Astrocyte of the cerebellum (primary cell): ENCODE results near the gene EMCN.

Experiments used
- DNase-seq: peaks from one replicate; pipeline ENCODE4 v3.0.0-alpha.2; 2011; ENCODE audit warnings: low read depth
- H3K4me3 ChIP-seq: 2 replicates; pipeline ENCODE4 v1.5.1; 2011; ENCODE audit warnings: mild to moderate bottlenecking, low read depth, low read length, moderate library complexity
- in situ Hi-C: cut with HindIII; loops from 2 replicates; pipeline ENCODE4 v1.10.0; 2017; ENCODE audit warnings: low sequenced_read_pairs
- TF ChIP-seq, protein P1 (sequence below): IDR thresholded peaks from 2 replicates; pipeline ENCODE4 v1.5.1; 2012; ENCODE audit warnings: low read length, low read depth, moderate library complexity, mild to moderate bottlenecking; ENCODE audit errors: missing control alignments

The EMCN gene

DNA sequence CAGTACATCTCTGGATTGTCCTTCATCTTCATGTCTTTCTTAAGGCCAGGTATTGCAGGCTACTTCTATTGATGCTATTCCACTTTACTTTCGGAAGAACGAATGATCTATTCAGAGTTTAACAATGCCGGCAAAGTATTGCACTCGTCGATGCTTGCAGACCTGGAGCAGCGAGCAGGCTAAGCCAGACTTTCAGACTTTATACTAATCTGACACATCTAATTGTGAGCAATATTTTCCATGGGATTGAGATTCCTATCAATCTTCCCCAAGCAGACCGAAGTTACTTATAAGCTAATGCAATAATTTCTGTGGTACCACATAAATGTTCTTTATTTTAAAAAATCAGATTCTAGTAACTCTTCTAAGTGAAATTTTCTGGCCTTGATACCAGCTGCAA, 1.6 kb downstream of the EMCN start:
- DNase-seq = no peak
- TF ChIP-seq, protein P1, sequence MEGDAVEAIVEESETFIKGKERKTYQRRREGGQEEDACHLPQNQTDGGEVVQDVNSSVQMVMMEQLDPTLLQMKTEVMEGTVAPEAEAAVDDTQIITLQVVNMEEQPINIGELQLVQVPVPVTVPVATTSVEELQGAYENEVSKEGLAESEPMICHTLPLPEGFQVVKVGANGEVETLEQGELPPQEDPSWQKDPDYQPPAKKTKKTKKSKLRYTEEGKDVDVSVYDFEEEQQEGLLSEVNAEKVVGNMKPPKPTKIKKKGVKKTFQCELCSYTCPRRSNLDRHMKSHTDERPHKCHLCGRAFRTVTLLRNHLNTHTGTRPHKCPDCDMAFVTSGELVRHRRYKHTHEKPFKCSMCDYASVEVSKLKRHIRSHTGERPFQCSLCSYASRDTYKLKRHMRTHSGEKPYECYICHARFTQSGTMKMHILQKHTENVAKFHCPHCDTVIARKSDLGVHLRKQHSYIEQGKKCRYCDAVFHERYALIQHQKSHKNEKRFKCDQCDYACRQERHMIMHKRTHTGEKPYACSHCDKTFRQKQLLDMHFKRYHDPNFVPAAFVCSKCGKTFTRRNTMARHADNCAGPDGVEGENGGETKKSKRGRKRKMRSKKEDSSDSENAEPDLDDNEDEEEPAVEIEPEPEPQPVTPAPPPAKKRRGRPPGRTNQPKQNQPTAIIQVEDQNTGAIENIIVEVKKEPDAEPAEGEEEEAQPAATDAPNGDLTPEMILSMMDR = no peak
- in situ Hi-C loops = no loop called here
- H3K4me3 ChIP-seq = no peak overlapping the region

DNA sequence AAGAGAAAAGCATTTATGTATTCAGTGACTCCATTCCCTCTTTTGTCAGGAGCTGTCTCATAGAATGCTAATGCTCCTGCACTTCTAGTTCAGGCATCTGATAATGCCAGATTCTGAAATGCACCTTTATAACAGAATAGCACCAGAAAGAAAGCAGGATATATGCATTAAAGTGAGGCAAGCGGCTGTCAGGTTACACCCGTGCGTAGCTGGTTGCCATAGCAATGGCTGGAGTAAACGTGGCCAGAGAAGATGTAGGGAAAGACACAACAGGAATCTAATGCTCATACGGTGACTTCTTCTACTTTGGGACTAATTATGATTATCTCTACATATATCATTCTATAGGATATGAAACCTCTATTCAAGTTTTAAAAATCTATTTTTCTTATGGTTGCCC, 5.9 kb downstream of the EMCN start:
- in situ Hi-C loops = no loop called here
- TF ChIP-seq, protein P1 = no peak
- DNase-seq = no peak
- no peak overlapping the region for H3K4me3 ChIP-seq

DNA sequence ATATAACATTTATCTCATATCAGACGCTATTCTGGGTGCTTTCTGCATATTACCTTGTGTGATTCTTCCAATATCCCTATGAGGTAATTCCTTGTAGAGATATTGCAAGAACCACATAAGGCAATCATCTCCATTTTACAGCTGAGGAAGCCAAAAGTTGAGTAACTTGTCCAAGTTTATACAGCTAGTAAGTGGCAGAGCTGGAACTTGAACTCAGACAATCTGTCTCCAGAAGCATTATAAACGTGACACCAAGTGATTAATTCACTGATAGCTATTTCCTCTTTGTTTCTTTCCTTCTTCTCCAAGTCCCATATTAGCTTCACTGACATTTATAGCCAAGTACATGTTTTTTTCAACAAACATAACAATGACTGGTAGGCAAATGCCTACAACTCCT, 7.3 kb downstream of the EMCN start:
- H3K4me3 ChIP-seq = no peak overlapping the region
- TF ChIP-seq, protein P1 = no peak
- no peak for DNase-seq
- in situ Hi-C loops = no loop called here

DNA sequence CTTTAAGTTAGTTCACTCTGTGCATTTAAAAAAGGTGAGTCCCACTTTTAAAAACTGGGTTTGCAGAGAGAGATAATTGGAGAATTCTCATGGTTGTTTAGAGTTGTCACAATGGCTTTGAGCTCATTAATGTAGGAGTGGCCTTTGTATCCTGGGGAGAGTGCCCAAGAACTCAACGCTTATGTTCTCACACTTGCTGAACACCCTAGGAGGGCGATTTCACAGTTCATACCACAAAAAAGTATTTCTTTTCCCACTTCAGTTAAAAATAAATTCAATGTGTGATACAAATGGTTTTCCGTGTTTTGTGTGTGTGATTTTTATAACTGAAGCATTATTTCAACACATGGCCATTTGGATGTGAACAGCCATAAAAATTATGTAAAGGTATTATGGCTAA, 8.4 kb downstream of the EMCN start:
- H3K4me3 ChIP-seq = no peak overlapping the region
- TF ChIP-seq, protein P1 = no peak
- peak; percentile 29 for DNase-seq
- in situ Hi-C loops = no loop called here

DNA sequence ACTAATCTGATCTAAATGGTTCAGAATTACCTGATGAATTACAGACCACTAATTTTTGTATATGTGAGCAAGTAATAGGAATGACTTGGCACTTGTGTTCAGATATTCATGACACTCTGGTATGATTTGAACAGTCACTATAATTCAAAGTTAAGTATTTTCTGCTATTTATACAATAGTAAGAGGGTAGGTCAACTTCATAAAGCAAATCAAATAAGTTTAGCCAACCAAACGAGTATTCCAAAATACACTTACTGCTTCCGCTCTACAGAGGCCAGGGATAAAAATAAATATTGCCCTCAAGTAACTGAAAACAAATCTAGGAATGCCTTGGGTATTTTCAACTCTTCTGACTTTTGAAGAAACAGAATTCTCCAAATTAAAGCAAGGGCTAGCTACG, 9.1 kb downstream of the EMCN start:
- DNase-seq = no peak
- TF ChIP-seq, protein P1 = no peak
- in situ Hi-C loops = no loop called here

DNA sequence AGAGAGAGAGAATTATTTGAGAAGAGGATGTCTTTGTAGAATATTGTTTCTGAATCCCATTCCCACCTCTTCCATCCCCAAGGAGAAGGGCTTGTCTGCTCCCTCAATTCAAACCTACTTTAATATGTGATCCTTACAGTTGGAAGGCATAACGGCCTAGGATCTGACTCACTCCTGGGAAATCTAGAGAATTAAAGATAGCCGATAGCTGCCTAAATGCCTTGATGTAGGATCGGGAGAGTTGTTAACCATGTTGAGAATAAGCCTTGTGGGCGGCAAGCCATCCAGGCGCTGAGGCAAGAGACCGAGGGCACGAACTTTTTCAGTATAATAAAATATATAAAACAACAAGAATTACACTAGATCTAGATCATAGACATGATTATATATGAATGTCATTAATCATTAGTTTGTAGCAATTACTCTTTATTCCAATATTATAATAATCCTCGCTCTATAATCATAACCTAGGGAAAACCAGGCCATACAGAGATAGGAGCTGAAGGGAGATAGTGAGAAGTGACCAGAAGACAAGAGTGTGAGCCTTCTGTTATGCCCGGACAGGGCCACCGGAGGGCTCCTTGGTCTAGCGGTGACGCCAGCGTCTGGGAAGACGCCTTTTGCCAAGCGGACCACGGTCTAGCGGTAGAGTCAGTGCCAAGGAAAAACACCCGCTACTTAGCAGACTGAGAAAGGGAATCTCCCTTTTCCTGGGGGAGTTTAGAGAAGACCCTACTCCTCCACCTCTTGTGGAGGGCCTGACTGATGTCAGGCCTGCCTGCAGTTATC, 13.5 kb downstream of the EMCN start:
- TF ChIP-seq, protein P1 = no peak
- in situ Hi-C loops = no loop called here
- DNase-seq = no peak
- H3K4me3 ChIP-seq = no peak overlapping the region

More for the DNA sequence above, 9.1 kb downstream of the EMCN start:
- H3K4me3 ChIP-seq = no peak overlapping the region
